B cell (primary cell): ENCODE data around the gene LMOD2.

ENCODE experiments used
- EZH2 ChIP-seq: IDR thresholded peaks from 2 replicates; pipeline ENCODE4 v1.6.1; 2012; ENCODE audit warnings: borderline replicate concordance, low read depth, mild to moderate bottlenecking, moderate library complexity, low read length; ENCODE audit not compliant: insufficient read depth, poor library complexity, severe bottlenecking
- TF ChIP-seq, protein P1 (sequence below): fragments of 200-600 bp; IDR thresholded peaks from one replicate; pipeline ENCODE4 v1.8.0; 2022; ENCODE audit warnings: antibody characterized with exemption, mild to moderate bottlenecking

DNA sequence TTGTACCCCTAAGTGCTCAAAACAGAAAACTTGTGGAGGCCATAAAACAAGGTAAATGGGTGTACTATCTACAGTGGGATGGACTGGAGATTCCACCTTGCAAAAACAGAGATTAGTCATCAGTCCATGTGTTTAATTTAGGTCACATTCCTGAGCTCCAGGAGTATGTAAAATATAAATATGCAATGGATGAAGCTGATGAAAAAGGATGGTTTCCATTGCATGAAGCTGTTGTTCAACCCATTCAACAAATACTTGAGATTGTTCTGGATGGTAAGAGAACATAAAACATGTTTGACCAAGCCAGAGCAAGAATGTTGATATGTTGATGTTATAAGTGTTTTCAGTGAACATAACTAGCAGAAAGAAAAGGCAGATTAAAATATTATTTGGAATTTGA is 39.4 kb upstream of the LMOD2 start:
- TF ChIP-seq, protein P1, sequence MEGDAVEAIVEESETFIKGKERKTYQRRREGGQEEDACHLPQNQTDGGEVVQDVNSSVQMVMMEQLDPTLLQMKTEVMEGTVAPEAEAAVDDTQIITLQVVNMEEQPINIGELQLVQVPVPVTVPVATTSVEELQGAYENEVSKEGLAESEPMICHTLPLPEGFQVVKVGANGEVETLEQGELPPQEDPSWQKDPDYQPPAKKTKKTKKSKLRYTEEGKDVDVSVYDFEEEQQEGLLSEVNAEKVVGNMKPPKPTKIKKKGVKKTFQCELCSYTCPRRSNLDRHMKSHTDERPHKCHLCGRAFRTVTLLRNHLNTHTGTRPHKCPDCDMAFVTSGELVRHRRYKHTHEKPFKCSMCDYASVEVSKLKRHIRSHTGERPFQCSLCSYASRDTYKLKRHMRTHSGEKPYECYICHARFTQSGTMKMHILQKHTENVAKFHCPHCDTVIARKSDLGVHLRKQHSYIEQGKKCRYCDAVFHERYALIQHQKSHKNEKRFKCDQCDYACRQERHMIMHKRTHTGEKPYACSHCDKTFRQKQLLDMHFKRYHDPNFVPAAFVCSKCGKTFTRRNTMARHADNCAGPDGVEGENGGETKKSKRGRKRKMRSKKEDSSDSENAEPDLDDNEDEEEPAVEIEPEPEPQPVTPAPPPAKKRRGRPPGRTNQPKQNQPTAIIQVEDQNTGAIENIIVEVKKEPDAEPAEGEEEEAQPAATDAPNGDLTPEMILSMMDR, result no peak
- no peak for TF ChIP-seq EZH2
